WTC11 (cell line): ENCODE results near the gene C5orf15. TPM values are rescaled to one million over a fixed set of nuclear protein-coding genes. Genes with fewer than 3 reads are reported as not detected.
A peak's percentile ranks its signal among the peaks of the same experiment; 100 is the strongest.

ENCODE experiments used
- ATAC-seq: fragments of 200-7000 bp; cut with Tn5 transposase; 2 replicates; pipeline ENCODE4 v1.10.0; 2021; ENCODE audit warnings: mild to moderate bottlenecking, moderate library complexity
- CTCF ChIA-PET: fragments of 300-600 bp; sonication (Branson Sonifier 250); formaldehyde crosslinking; loops from one replicate; lab custom pipeline; 2021; ENCODE audit warnings: antibody characterized with exemption; lab: Charles Lee
- POLR2A ChIA-PET: fragments of 350-600 bp; sonication (Branson Sonifier 250); formaldehyde crosslinking; loops from one replicate; lab custom pipeline; 2021; ENCODE audit warnings: antibody characterized with exemption; lab: Charles Lee
- DNase-seq: peaks from one replicate; pipeline ENCODE4 v3.0.0; 2021; ENCODE audit warnings: low spot score
- H3K27ac Mint-ChIP-seq: 2 replicates; pipeline ENCODE4 v1.8.0; 2021; ENCODE audit warnings: mixed read lengths
- H3K27me3 Mint-ChIP-seq: 2 replicates; pipeline ENCODE4 v1.8.0; 2021; ENCODE audit warnings: low read depth, mild to moderate bottlenecking, moderate library complexity, mixed read lengths
- H3K36me3 Mint-ChIP-seq: 2 replicates; pipeline ENCODE4 v1.8.0; 2021; ENCODE audit warnings: mixed read lengths
- H3K4me1 Mint-ChIP-seq: 2 replicates; pipeline ENCODE4 v1.8.0; 2022; ENCODE audit warnings: mixed read lengths
- H3K4me3 Mint-ChIP-seq: 2 replicates; pipeline ENCODE4 v1.8.0; 2021; ENCODE audit warnings: mild to moderate bottlenecking, moderate library complexity, mixed read lengths
- H3K9me3 Mint-ChIP-seq: 2 replicates; pipeline ENCODE4 v1.8.0; 2021; ENCODE audit warnings: mixed read lengths
- ATF1 ChIP-seq: sonication (generic); formaldehyde crosslinking; IDR thresholded peaks from 2 replicates; pipeline ENCODE4 v1.8.1; 2023; ENCODE audit warnings: mild to moderate bottlenecking, moderate library complexity, missing genetic modification reagents
- CREB1 ChIP-seq: sonication (generic); formaldehyde crosslinking; IDR thresholded peaks from 2 replicates; pipeline ENCODE4 v1.8.0; 2023; ENCODE audit warnings: mild to moderate bottlenecking, missing genetic modification reagents
- CREM ChIP-seq: sonication (generic); formaldehyde crosslinking; IDR thresholded peaks from 2 replicates; pipeline ENCODE4 v1.8.1; 2022; ENCODE audit warnings: mild to moderate bottlenecking, missing genetic modification reagents, moderate library complexity
- CTCF ChIP-seq: fragments of 200-600 bp; IDR thresholded peaks from 2 replicates; pipeline ENCODE4 v1.8.0; 2022; ENCODE audit warnings: antibody characterized with exemption
- E2F4 ChIP-seq: sonication (generic); formaldehyde crosslinking; IDR thresholded peaks from 2 replicates; pipeline ENCODE4 v1.8.1; 2022; ENCODE audit warnings: low read depth, mild to moderate bottlenecking, moderate library complexity, missing genetic modification reagents, borderline replicate concordance
- ELF4 ChIP-seq: sonication (generic); formaldehyde crosslinking; IDR thresholded peaks from 2 replicates; pipeline ENCODE4 v1.8.1; 2022; ENCODE audit warnings: low read depth, mild to moderate bottlenecking, moderate library complexity, missing genetic modification reagents
- ESRRA ChIP-seq: sonication (generic); formaldehyde crosslinking; IDR thresholded peaks from 2 replicates; pipeline ENCODE4 v1.8.1; 2022; ENCODE audit warnings: mild to moderate bottlenecking, missing genetic modification reagents, borderline replicate concordance
- ETV6 ChIP-seq: sonication (generic); formaldehyde crosslinking; IDR thresholded peaks from 2 replicates; pipeline ENCODE4 v1.8.1; 2022; ENCODE audit warnings: mild to moderate bottlenecking, missing genetic modification reagents
- GABPB1 ChIP-seq: sonication (generic); formaldehyde crosslinking; IDR thresholded peaks from 2 replicates; pipeline ENCODE4 v1.8.1; 2023; ENCODE audit warnings: mild to moderate bottlenecking, missing genetic modification reagents
- IRF1 ChIP-seq: sonication (generic); formaldehyde crosslinking; IDR thresholded peaks from 2 replicates; pipeline ENCODE4 v1.8.0; 2023; ENCODE audit warnings: missing genetic modification reagents
- MXD4 ChIP-seq: fragments of 250-450 bp; sonication (Bioruptor Pico); IDR thresholded peaks from 2 replicates; pipeline ENCODE4 v1.8.0; 2021; ENCODE audit warnings: mild to moderate bottlenecking, moderate library complexity, borderline replicate concordance
- OVOL2 ChIP-seq: fragments of 250-450 bp; sonication (Bioruptor Pico); IDR thresholded peaks from 2 replicates; pipeline ENCODE4 v1.9.0; 2021; ENCODE audit warnings: mild to moderate bottlenecking, borderline replicate concordance
- RELA ChIP-seq: sonication (generic); formaldehyde crosslinking; IDR thresholded peaks from 2 replicates; pipeline ENCODE4 v1.8.1; 2022; ENCODE audit warnings: missing genetic modification reagents, mild to moderate bottlenecking, borderline replicate concordance
- SOX15 ChIP-seq: fragments of 250-450 bp; sonication (Bioruptor Pico); IDR thresholded peaks from 2 replicates; pipeline ENCODE4 v1.9.0; 2021; ENCODE audit warnings: mild to moderate bottlenecking
- USF1 ChIP-seq: sonication (generic); formaldehyde crosslinking; IDR thresholded peaks from 2 replicates; pipeline ENCODE4 v1.8.0; 2022; ENCODE audit warnings: mild to moderate bottlenecking, missing genetic modification reagents
- ZNF232 ChIP-seq: sonication (generic); formaldehyde crosslinking; IDR thresholded peaks from 2 replicates; pipeline ENCODE4 v1.8.0; 2022; ENCODE audit warnings: mild to moderate bottlenecking, missing genetic modification reagents
- ZNF281 ChIP-seq: sonication (generic); formaldehyde crosslinking; IDR thresholded peaks from 2 replicates; pipeline ENCODE4 v1.8.0; 2023; ENCODE audit warnings: mild to moderate bottlenecking, missing genetic modification reagents
- ZNF423 ChIP-seq: fragments of 250-450 bp; sonication (Bioruptor Pico); IDR thresholded peaks from 2 replicates; pipeline ENCODE4 v2.1.2; 2022; ENCODE audit warnings: mild to moderate bottlenecking, moderate library complexity
- ZNF532 ChIP-seq: fragments of 250-450 bp; sonication (Bioruptor Pico); IDR thresholded peaks from 2 replicates; pipeline ENCODE4 v1.9.0; 2021; ENCODE audit warnings: mild to moderate bottlenecking, borderline replicate concordance
- ZNF671 ChIP-seq: fragments of 250-450 bp; sonication (Bioruptor Pico); IDR thresholded peaks from 2 replicates; pipeline ENCODE4 v1.8.0; 2021; ENCODE audit warnings: mild to moderate bottlenecking
- total RNA-seq: library from RNA; stranded (reverse); gene quantifications from 3 replicates; pipeline ENCODE4 v1.2.3, GENCODE V29; 2021

The C5orf15 gene
- total RNA-seq, 1 experiment from 2014 or later: 32.7 TPM

- TF ChIP-seq RELA (CRISPR knock-in tag) (no peak), CREB1 (CRISPR knock-in tag) (no peak), OVOL2 (CRISPR knock-in tag) (no peak), ZNF423 (CRISPR knock-in tag) (no peak), ZNF671 (CRISPR knock-in tag) (no peak), GABPB1 (peak; percentile 76), ATF1 (no peak), ELF4 (no peak), E2F4 (CRISPR knock-in tag) (no peak), ZNF532 (CRISPR knock-in tag) (no peak), ESRRA (CRISPR knock-in tag) (no peak), ZNF281 (no peak)
These were observed at the start of gene C5orf15 (continued) for GRCh38 chr5:133968204-133968980.

GRCh38 chr5:134008266-134008749 is 39.9 kb upstream of the C5orf15 start:
- ChIA-PET POLR2A (no interaction called here), CTCF (interaction anchor here (1.2 to 5.4 kb wide), 6 partner anchors 11 to 132 kb away, joined by 3 to 37 read pairs (median 12); no protein-coding TSS in a partner anchor)
- peaks cover 27% of the 10 kb centered on the region for H3K4me1 Mint-ChIP-seq
- no peaks in the 10 kb centered on the region for H3K36me3 Mint-ChIP-seq
- no peak for DNase-seq
- no peak overlapping the region for H3K27ac Mint-ChIP-seq
- ATAC-seq: no peak
- peaks cover 7% of the 10 kb centered on the region; the same call in 1 of the 2 replicates for H3K9me3 Mint-ChIP-seq
- H3K27me3 Mint-ChIP-seq: no peaks in the 10 kb centered on the region; the same call in 1 of the 2 replicates
- no peak overlapping the region for H3K4me3 Mint-ChIP-seq
- TF ChIP-seq ZNF532 (CRISPR knock-in tag): no peak
- no peak for TF ChIP-seq ZNF232 (CRISPR knock-in tag)
- no peak for TF ChIP-seq IRF1
- no peak for TF ChIP-seq CREM (CRISPR knock-in tag)
- no peak for TF ChIP-seq CTCF
- TF ChIP-seq ESRRA (CRISPR knock-in tag): no peak
- TF ChIP-seq MXD4 (CRISPR knock-in tag): no peak
- no peak for TF ChIP-seq SOX15
- TF ChIP-seq ETV6 (CRISPR knock-in tag): no peak
- TF ChIP-seq USF1: no peak
